ENCODE data around the gene COL25A1.
"Not testable (repeated sequence)": the region's sequence is repeated elsewhere in the genome, so short reads cannot be mapped to it uniquely, and the experiment has no call there.

Gene COL25A1

DNA sequence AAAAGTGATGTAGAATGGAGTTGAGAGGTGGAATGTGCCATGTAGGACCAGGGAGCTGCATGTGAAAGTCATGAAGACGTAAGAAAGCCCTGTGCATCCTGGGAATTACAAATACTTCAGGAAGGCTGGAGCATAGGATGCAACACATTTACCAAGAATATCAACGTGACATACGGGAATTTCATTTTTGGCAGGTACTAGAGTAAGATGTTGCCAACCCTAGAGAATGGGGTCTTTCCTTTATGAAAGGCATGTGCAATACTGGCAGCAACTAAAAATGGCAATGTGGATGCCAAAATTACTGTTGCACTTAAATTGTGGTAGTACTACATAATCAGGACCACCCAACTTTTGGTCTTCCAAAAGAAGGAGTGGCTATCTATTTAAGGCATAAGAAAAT is 188.0 kb downstream of the COL25A1 start:
- DNase-seq: no peak

DNA sequence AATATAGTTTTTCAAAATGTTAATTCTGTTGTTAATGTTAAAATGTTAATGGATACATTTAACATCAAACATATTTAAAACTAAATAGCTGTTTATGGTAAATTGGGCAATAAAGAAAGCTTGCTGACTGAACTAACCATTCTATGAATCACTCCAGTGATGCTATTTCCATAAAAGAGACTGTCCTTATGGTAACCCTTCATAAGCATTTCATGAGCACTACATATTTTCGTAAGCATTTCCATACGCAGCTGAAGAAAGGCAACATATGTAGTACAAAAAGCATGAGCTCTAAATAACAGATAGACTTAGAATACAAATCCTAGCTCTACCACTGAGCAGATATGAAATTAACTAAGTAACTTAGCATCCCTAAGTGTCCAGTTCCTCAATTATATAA is 188.9 kb downstream of the COL25A1 start:
- DNase-seq: no peak

- DNase-seq: no peak
Measured at GRCh38 chr4:109111031-109111430, 191.4 kb downstream of the COL25A1 start.

DNA sequence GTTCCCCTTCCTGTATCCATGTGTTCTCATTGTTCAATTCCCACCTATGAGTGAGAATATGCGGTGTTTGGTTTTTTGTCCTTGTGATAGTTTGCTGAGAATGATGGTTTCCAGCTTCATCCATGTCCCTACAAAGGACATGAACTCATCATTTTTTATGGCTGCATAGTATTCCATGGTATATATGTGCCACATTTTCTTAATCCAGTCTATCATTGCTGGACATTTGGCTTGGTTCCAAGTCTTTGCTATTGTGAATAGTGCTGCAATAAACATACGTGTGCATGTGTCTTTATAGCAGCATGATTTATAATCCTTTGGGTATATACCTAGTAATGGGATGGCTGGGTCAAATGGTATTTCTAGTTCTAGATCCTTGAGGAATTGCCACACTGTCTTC is 194.2 kb downstream of the COL25A1 start:
- DNase-seq: not testable (repeated sequence)

DNA sequence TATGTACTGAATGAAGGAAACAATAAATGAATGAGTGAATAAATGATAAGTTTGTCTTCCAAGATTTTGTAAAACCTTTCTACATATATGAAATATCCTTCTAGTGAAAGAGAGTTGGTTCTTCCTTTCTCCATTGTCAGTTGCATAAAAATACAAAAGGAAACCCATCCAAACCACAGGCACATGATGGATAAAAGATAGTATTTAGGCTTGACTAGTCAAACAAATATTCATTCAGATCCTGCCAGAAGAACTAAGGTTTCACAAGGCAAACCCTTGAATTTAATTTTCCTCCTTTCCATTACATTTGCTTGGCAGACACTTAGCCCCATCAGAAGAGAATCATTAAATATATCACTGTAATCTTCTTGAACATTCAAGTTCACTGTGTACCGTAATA is 208.4 kb downstream of the COL25A1 start:
- no peak for DNase-seq

DNA sequence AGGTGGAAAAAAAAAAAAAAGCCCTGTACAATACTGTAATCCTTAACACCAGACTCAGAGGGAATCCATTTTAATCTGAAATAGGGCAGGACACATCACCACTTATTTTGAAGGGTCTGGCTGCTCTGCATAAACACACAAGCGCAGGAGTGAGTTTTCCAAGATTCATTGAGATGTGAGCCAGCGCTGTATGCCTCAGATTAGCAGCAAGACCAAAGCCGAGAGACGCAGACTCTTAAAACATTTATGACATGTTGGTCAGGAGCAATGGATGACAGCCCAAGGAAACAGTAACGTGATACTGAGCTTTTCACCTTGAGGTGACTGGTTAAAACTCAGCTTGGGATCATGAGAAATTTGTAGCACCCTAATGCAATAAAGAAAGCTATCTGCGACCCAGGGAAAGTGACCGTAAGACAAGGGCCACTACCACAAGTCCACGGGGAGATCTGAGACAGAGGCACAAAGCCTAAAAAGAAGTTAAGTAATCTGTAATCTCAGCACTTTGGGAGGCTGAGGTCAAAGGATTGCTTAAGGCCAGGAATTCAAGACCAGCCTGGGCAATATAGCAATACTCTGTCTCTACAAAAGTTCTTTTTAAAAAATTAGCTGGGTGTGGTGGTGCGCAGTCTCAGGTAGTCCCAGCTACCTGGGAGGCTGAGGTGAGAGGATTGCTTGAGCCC is 210.6 kb downstream of the COL25A1 start:
- no peak for DNase-seq

- no peak for DNase-seq
Measured at GRCh38 chr4:109083911-109084310, 218.5 kb downstream of the COL25A1 start.

GRCh38 chr4:109079731-109080130 is 222.7 kb downstream of the COL25A1 start:
- DNase-seq: no peak

GRCh38 chr4:109079201-109079600 is 223.3 kb downstream of the COL25A1 start:
- no peak for DNase-seq

DNA sequence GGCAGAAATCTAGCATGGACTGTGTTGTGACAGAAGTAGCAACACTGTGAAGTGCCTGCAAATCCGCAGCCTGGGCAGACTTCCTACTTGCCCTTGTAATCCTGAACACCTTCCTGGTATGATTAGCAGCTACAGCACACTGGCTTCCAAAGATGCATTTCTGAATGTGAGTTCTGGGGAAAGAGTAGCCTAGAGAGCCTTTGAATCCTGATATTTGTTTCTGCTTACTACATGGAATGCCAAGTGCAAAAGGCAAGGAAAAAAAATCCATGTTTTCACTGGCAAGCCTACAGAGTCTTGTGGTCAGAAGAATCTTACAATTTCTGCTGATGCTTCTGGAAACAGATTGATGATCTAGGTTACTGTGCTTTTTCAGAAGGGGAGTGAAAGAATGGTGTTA is 223.7 kb downstream of the COL25A1 start:
- no peak for DNase-seq

DNA sequence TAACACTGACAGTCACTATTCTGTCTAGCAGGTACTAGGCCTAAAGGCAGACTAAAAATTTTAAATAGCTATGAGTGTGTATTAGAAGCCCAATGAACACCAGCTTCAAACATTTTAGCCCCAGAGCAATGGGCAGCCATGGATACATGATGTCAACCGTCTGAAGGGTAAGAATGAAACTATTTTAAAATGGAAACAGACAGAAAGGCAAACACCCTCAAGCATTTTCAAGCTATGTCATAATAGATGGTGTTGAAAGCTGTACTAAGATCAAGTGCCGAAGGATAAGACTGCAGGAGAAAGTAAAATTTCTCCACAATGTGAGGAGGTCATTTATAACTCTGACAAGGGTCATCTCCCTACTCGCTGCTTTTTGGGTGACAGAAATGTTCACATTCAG is 225.0 kb downstream of the COL25A1 start:
- DNase-seq: no peak

DNA sequence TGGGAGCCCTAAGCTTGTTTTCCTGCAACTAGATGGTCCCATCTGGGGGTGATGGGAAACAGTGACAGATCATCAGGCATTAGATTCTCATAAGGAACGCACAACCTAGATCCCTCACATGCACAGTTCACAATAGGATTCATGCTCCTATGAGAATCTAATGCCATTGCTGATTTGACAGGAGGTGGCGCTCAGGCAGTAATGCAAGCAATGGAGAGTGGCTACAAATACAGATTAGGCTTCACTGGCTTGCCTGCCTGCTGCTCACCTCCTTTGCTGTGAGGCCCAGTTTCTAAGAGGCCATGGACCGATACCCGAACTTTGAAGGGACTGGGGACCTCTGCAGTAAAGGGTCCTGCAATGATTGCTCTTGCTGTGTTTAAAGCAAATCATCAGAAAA is 225.7 kb downstream of the COL25A1 start:
- DNase-seq: not testable (repeated sequence)

GRCh38 chr4:109075621-109076020 is 226.8 kb downstream of the COL25A1 start:
- DNase-seq: no peak

DNA sequence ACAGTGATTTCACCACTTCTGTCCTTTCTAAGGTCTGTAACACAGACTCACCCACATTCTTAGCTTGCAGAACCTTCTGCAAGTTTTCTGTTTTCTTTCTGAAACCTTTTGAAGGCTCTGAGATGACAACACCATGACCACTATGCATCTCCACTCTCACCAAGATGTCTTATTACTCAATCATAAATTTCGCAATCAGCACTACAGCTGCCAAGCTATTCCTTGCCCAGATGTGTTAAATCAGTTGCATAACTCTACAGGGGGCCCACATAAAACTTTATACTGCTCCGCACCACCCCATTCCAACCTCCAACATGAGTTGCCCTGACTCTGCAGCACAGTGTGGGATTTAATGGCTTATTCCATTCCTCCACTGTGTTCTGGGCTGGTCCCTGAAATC is 229.9 kb downstream of the COL25A1 start:
- DNase-seq: no peak

DNA sequence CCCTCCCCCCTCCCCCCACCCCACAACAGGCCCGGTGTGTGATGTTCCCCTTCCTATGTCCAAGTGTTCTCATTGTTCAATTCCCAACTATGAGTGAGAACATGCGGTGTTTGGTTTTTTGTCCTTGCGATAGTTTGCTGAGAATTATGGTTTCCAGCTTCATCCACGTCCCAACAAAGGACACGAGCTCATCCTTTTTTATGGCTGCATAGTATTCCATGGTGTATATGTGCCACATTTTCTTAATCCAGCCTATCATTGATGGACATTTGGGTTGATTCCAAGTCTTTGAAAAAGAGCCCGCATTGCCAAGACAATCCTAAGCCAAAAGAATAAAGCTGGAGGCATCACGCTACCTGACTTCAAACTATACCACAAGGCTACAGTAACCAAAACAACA is 231.8 kb downstream of the COL25A1 start:
- not testable (repeated sequence) for DNase-seq

GRCh38 chr4:109067508-109068235 is 234.8 kb downstream of the COL25A1 start:
- DNase-seq: no peak

DNA sequence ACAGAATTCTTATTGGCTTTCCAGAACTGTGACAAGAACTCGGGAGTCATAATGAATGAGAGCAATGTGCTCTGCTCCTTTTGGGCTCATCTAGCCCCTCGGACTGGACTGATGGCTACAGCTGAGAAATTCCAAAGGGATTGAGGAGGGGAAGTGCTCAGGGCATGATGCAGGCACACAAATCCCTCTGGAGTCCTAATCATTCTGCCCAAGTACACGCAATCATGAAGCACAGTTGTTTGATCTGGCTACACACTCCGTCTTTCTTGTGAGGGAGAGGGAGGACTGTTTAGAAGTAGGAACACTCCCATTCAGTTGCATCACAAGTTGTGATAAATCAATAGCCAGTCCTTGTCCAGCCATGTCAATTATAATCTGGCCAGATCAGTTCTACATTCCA is 237.5 kb downstream of the COL25A1 start:
- no peak for DNase-seq

DNA sequence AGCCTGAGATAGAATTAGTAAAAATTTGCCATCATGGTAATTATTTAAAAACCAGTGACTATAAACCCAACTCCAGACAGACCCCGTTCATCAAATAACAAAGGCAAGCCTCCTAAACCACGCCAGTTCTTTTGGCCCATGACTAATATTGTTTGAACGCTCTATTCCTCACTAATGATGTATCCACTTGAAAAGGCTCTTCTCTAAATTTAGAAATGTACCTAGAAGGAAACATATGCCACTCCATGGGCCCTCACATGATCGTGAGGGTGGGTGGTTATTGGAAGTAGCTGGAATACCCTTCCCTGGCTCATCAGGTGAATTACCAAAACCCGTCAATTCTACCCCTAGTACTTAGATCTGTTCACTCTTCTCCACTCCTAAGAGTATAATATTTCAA is 249.2 kb downstream of the COL25A1 start:
- no peak for DNase-seq

DNA sequence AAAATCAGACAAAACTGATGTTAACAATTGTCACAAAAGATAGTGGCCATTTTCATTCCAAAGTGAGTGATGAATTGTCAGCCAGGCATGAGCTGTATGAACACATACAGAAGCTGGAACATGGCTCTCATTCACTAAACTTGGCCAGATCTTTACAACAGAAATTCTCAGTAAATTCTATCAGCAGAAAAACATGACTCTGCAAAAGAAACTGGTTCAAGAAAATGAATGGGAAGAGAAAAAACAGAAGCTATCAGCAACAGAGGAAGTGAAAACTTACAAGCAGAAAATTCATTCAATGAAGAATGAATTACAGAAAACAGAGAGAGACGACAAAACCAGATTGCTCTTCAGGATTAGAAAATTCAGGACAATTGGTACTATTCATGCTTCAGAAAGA is 249.6 kb downstream of the COL25A1 start:
- DNase-seq: no peak

- no peak for DNase-seq
Measured at GRCh38 chr4:109051054-109051453, 251.4 kb downstream of the COL25A1 start.

DNA sequence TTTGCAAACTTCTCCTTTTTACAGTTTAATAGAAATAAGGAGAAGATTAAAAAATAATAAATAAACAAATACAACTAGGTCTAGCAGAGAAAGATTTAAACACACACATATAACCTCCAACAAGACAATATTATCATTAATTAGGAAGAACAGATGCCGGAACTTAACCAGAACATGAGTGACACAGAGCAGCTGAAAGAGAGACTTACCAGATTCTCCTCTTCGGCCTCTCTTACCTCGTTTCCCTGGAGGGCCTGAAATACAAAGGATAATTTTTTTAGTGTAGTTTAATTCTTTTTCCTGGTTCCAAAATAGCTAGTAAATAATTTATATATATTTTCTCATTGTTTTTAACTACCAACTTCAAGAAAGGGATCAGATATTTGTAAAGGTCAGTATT is 252.5 kb downstream of the COL25A1 start:
- no peak for DNase-seq

GRCh38 chr4:109046471-109047201 is 255.8 kb downstream of the COL25A1 start:
- DNase-seq: no peak

- no peak for DNase-seq
Measured at GRCh38 chr4:109044431-109044830, 258.0 kb downstream of the COL25A1 start.

GRCh38 chr4:109043286-109043685 is 259.2 kb downstream of the COL25A1 start:
- DNase-seq: no peak

Measured in NK-92 treated with Interleukin-12 subunit alpha and Interleukin-12 subunit beta, amount 100 ng/mL, for 24 hours (cell line).